Measurements from ENCODE around the gene RPL36.

- TF ChIP-seq CTCF (IDR thresholded peaks at IDR 0.05; ENCODE audit: extremely low read depth in 1 of 2, insufficient read depth in 1 of 2, low read depth in 1 of 2, low read length in 2 of 2): no peak
- no peak for TF ChIP-seq POLR2A (IDR thresholded peaks at IDR 0.05; ENCODE audit: low read depth, low read length)
- TF ChIP-seq EZH2 (IDR thresholded peaks at IDR 0.05; ENCODE audit: borderline replicate concordance, low read depth, low read length, severe bottlenecking): no peak
Observed at GRCh38 chr19:5667751-5668271, 22.3 kb upstream of the RPL36 start.
